PC-9 (cell line): ENCODE results near the gene KCNN3.

Experiments
- EZH2 ChIP-seq: fragments of 200-600 bp; sonication (generic); IDR thresholded peaks from 2 replicates; pipeline ENCODE4 v1.8.0; 2017; ENCODE audit warnings: antibody characterized with exemption, low read depth
- TF ChIP-seq, protein P1 (sequence below): fragments of 200-600 bp; sonication (generic); conservative IDR thresholded peaks from 2 replicates; pipeline ENCODE4 v1.6.1; 2017; ENCODE audit warnings: mixed run types, antibody characterized with exemption, mild to moderate bottlenecking, moderate library complexity

DNA sequence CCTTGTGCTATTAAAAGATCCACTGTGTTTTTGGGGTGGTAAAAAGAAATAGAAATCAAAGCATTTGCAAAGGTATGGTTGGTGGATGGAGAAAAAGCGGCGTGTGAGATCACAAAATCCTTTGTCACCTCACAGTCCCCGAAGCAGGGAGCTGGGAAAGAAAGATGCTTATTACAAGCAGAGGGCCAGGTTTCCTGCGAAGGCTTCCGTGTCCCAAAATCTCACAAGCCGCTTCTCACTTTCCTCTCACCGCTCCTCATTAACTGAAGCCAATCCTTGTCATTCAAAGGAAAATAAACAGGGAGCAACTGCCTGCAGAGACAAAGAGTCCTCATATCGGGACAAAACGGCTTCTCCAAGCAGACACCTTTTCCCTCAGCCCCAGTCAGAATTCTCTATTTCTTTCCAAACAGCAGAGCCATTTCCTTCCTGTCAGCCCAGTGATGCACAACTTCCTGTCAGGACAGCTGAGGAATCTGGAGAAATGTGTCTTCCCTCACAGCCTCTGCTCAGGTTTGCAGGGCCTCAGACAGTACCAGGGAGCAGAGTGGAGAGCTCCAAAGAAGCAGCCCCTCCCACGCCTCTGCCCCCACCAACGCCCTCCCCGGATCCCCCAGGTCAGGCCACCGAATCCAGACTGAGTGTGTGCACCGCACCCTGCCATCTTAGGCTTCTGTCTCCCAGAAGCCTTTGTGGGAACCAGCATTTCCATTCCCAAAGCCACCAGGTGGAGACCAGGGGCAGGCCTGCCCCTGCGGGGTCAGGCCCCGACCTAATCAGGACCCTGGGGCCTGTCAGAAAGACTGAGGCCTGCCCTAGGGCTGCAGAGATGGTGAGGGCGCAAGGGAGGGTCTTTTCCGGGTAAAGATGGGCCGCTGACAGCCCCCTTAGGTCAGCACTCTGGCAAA is 29.6 kb downstream of the KCNN3 start:
- TF ChIP-seq, protein P1, sequence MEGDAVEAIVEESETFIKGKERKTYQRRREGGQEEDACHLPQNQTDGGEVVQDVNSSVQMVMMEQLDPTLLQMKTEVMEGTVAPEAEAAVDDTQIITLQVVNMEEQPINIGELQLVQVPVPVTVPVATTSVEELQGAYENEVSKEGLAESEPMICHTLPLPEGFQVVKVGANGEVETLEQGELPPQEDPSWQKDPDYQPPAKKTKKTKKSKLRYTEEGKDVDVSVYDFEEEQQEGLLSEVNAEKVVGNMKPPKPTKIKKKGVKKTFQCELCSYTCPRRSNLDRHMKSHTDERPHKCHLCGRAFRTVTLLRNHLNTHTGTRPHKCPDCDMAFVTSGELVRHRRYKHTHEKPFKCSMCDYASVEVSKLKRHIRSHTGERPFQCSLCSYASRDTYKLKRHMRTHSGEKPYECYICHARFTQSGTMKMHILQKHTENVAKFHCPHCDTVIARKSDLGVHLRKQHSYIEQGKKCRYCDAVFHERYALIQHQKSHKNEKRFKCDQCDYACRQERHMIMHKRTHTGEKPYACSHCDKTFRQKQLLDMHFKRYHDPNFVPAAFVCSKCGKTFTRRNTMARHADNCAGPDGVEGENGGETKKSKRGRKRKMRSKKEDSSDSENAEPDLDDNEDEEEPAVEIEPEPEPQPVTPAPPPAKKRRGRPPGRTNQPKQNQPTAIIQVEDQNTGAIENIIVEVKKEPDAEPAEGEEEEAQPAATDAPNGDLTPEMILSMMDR: no peak
- no peak for TF ChIP-seq EZH2
